HepG2 (cell line): Measurements from ENCODE around the gene SNAP29. TPM values are rescaled to one million over a fixed set of nuclear protein-coding genes. Genes with fewer than 3 reads are reported as not detected.

Source experiments
- ARNT2 ChIP-seq: sonication (generic); formaldehyde crosslinking; IDR thresholded peaks from 2 replicates; pipeline ENCODE4 v1.8.0; 2022; ENCODE audit warnings: mild to moderate bottlenecking, low read depth, missing genetic modification reagents, moderate library complexity
- CBX5 ChIP-seq: sonication (generic); formaldehyde crosslinking; IDR thresholded peaks from 2 replicates; pipeline ENCODE4 v1.4.0; 2020; ENCODE audit warnings: missing genetic modification reagents, borderline replicate concordance
- ELF1 ChIP-seq: sonication (generic); formaldehyde crosslinking; IDR thresholded peaks from 2 replicates; pipeline ENCODE4 v1.4.0; 2020; ENCODE audit warnings: missing genetic modification reagents
- FOSL2 ChIP-seq: sonication (generic); formaldehyde crosslinking; IDR thresholded peaks from 2 replicates; pipeline ENCODE4 v1.4.0; 2020; ENCODE audit warnings: missing genetic modification reagents
- FOXK1 ChIP-seq: sonication (generic); formaldehyde crosslinking; IDR thresholded peaks from 2 replicates; pipeline ENCODE4 v1.4.0; 2020; ENCODE audit warnings: low read depth, missing genetic modification reagents, borderline replicate concordance
- GABPB1 ChIP-seq: IDR thresholded peaks from 2 replicates; pipeline ENCODE4 v1.6.1; 2016; ENCODE audit warnings: mild to moderate bottlenecking, missing genetic modification reagents, moderate library complexity, missing compliant biosample characterization
- HMG20A ChIP-seq: IDR thresholded peaks from 2 replicates; pipeline ENCODE4 v1.6.1; 2016; ENCODE audit warnings: borderline replicate concordance
- KDM2A ChIP-seq: sonication (generic); formaldehyde crosslinking; IDR thresholded peaks from 2 replicates; pipeline ENCODE4 v1.4.0; 2020; ENCODE audit warnings: low read depth, missing genetic modification reagents, borderline replicate concordance
- KLF6 ChIP-seq: IDR thresholded peaks from 2 replicates; pipeline ENCODE4 v1.8.0; 2016; ENCODE audit warnings: missing biosample characterization, missing genetic modification reagents
- RBAK ChIP-seq: sonication (generic); formaldehyde crosslinking; IDR thresholded peaks from 2 replicates; pipeline ENCODE4 v1.5.1; 2020; ENCODE audit warnings: mild to moderate bottlenecking, missing genetic modification reagents
- SOX13 ChIP-seq, 3 experiments: fragments of 450-650 bp in 1 of 3; sonication (generic) in 1 of 3; formaldehyde crosslinking in 1 of 3; IDR thresholded peaks in 2 of 3; conservative IDR thresholded peaks in 1 of 3; 2 replicates each; pipeline versions ENCODE4 v1.5.0 to v1.6.1; 2016 to 2020; ENCODE audit warnings: antibody characterized with exemption in 1 of 3, mild to moderate bottlenecking in 1 of 3, missing compliant biosample characterization in 1 of 3, missing genetic modification reagents in 1 of 3, moderate library complexity in 1 of 3
- ZBTB20 ChIP-seq: sonication (generic); formaldehyde crosslinking; IDR thresholded peaks from 2 replicates; pipeline ENCODE4 v1.8.1; 2023; ENCODE audit warnings: missing genetic modification reagents, low read depth, mild to moderate bottlenecking, borderline replicate concordance
- ZBTB21 ChIP-seq: sonication (generic); formaldehyde crosslinking; IDR thresholded peaks from 2 replicates; pipeline ENCODE4 v1.4.0; 2020; ENCODE audit warnings: missing genetic modification reagents
- ZNF121 ChIP-seq: sonication (generic); formaldehyde crosslinking; IDR thresholded peaks from 2 replicates; pipeline ENCODE4 v1.5.0; 2020; ENCODE audit warnings: mild to moderate bottlenecking, missing genetic modification reagents
- ZNF766 ChIP-seq: sonication (generic); formaldehyde crosslinking; IDR thresholded peaks from 2 replicates; pipeline ENCODE4 v1.5.0; 2020; ENCODE audit warnings: missing genetic modification reagents, borderline replicate concordance
- polyA plus RNA-seq, 8 experiments: library from polyadenylated mRNA; depleted of rRNA in 3 of 8; stranded (reverse) in 7 of 8; unstranded in 1 of 8; fragments of >200 nt; fragmentation: Illumina TruSeq in 4 of 8; extraction: Trizol in 4 of 8; gene quantifications; 2 replicates each; pipeline versions ENCODE4 v1.2.1 to v1.2.3, GENCODE V29; 2011 to 2016; ENCODE audit warnings: low read depth in 4 of 8, missing spikeins in 1 of 8, mixed read lengths in 1 of 8; ENCODE audit not compliant: insufficient read depth in 1 of 8
- total RNA-seq, 5 experiments: library from RNA; depleted of rRNA; stranded (reverse); fragments of >200 nt; fragmentation: Illumina TruSeq; extraction: Trizol; gene quantifications; 2 replicates each; pipeline ENCODE4 v1.2.3, GENCODE V29; 2016; ENCODE audit warnings: low read depth in 1 of 5
- TF ChIP-seq, protein P1 (sequence below), 2 experiments: fragments of 450-650 bp in 1 of 2; sonication (generic) in 1 of 2; formaldehyde crosslinking; IDR thresholded peaks; 2 replicates each; pipeline versions ENCODE4 v1.5.0 to v1.8.0; 2020 to 2022; ENCODE audit warnings: mild to moderate bottlenecking in 1 of 2, missing genetic modification reagents in 1 of 2
- TF ChIP-seq, protein P2 (sequence below): sonication (generic); formaldehyde crosslinking; IDR thresholded peaks from 2 replicates; pipeline ENCODE4 v1.4.0; 2020; ENCODE audit warnings: missing genetic modification reagents, borderline replicate concordance
- TF ChIP-seq, protein P3 (sequence below): sonication (generic); formaldehyde crosslinking; IDR thresholded peaks from 2 replicates; pipeline ENCODE4 v1.4.0; 2020; ENCODE audit warnings: missing genetic modification reagents
- TF ChIP-seq, protein P4 (sequence below): sonication (generic); formaldehyde crosslinking; IDR thresholded peaks from 2 replicates; pipeline ENCODE4 v1.5.1; 2020; ENCODE audit warnings: missing genetic modification reagents, mild to moderate bottlenecking, borderline replicate concordance

The SNAP29 gene
- total and polyA plus RNA-seq, 2 of the 13 experiments (the other 11 are each of a cell fraction or from before 2014, with no cell fraction given), result 12.3 to 30.7 TPM

DNA sequence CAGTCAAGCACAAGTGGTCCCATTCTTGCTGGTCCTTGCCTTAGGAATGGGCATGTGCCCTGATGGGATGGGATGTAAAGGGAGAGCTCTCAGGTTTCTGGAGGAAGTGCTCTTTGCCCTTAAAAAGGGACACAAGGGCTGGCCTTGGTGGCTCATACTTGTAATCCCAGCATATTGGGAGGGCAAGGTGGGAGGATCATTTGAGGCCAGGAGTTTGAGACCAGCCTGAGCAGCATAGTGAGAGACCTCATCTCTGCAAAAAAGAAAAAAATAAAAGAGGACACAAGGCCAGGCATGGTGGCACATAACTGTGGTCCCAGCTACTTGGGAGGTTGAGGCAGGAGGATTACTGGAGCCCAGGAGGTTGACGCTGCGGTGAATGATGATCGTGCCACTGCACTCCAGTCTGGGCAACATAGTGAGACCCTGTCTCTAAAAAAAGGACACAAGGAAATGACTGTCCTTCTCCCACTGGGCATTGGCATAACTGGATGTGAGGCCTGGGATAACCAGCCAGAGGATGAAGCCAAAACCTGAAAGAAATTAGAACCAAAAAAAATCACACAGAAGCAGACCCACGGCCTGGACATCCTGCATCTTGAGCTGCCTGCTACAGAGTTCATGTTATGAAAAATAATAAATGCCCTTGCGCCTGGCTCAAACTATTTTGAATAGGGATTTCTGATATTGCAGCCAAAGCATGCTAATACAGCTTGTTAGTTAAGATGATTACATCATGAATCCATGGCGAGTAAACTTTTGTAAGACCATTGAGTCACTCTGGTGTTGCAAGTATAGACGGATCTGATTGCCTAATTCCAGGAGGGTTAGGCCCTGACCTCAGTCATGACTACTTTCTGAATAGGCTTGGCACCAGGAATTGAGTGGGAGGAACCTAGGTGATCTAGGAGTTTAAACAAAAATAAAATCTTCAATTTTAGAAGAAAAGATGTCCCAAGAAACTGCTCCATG lies 45.5 kb downstream of the SNAP29 start (continued):
- TF ChIP-seq ARNT2, result no peak
- no peak for TF ChIP-seq RBAK
- 0 out of 2 replicates have a peak, but pooled peaks have one; percentile 55 for TF ChIP-seq CBX5
- TF ChIP-seq ZBTB20, result no peak
- TF ChIP-seq, protein P1, sequence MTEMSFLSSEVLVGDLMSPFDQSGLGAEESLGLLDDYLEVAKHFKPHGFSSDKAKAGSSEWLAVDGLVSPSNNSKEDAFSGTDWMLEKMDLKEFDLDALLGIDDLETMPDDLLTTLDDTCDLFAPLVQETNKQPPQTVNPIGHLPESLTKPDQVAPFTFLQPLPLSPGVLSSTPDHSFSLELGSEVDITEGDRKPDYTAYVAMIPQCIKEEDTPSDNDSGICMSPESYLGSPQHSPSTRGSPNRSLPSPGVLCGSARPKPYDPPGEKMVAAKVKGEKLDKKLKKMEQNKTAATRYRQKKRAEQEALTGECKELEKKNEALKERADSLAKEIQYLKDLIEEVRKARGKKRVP (CRISPR knock-in tag; IDR thresholded peaks at IDR 0.05), result peak in 1 of 2 experiments; percentile 97; a peak in 2 of 4 replicates
- peak; percentile 98 for TF ChIP-seq FOSL2 (CRISPR knock-in tag)
- TF ChIP-seq ELF1 (CRISPR knock-in tag), result 0 out of 2 replicates have a peak, but pooled peaks have one; percentile 10
- TF ChIP-seq, protein P2, sequence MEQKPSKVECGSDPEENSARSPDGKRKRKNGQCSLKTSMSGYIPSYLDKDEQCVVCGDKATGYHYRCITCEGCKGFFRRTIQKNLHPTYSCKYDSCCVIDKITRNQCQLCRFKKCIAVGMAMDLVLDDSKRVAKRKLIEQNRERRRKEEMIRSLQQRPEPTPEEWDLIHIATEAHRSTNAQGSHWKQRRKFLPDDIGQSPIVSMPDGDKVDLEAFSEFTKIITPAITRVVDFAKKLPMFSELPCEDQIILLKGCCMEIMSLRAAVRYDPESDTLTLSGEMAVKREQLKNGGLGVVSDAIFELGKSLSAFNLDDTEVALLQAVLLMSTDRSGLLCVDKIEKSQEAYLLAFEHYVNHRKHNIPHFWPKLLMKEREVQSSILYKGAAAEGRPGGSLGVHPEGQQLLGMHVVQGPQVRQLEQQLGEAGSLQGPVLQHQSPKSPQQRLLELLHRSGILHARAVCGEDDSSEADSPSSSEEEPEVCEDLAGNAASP, result 0 out of 2 replicates have a peak, but pooled peaks have one; percentile 27
- TF ChIP-seq, protein P3, sequence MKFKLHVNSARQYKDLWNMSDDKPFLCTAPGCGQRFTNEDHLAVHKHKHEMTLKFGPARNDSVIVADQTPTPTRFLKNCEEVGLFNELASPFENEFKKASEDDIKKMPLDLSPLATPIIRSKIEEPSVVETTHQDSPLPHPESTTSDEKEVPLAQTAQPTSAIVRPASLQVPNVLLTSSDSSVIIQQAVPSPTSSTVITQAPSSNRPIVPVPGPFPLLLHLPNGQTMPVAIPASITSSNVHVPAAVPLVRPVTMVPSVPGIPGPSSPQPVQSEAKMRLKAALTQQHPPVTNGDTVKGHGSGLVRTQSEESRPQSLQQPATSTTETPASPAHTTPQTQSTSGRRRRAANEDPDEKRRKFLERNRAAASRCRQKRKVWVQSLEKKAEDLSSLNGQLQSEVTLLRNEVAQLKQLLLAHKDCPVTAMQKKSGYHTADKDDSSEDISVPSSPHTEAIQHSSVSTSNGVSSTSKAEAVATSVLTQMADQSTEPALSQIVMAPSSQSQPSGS (CRISPR knock-in tag), result 0 out of 2 replicates have a peak, but pooled peaks have one; percentile 23
- TF ChIP-seq KDM2A (CRISPR knock-in tag), result no peak
- no peak for TF ChIP-seq SOX13 (IDR thresholded peaks at IDR 0.05)
- TF ChIP-seq SOX13 (CRISPR knock-in tag; conservative IDR thresholded peaks at IDR 0.05 in 1 of 2, IDR thresholded peaks at IDR 0.05 in 1 of 2), result peak in 1 of 2 experiments; percentile 18; a peak in 1 of 4 replicates
- TF ChIP-seq, protein P4, sequence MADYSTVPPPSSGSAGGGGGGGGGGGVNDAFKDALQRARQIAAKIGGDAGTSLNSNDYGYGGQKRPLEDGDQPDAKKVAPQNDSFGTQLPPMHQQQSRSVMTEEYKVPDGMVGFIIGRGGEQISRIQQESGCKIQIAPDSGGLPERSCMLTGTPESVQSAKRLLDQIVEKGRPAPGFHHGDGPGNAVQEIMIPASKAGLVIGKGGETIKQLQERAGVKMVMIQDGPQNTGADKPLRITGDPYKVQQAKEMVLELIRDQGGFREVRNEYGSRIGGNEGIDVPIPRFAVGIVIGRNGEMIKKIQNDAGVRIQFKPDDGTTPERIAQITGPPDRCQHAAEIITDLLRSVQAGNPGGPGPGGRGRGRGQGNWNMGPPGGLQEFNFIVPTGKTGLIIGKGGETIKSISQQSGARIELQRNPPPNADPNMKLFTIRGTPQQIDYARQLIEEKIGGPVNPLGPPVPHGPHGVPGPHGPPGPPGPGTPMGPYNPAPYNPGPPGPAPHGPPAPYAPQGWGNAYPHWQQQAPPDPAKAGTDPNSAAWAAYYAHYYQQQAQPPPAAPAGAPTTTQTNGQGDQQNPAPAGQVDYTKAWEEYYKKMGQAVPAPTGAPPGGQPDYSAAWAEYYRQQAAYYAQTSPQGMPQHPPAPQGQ (CRISPR knock-in tag), result no peak
- TF ChIP-seq GABPB1, result no peak
- no peak for TF ChIP-seq ZNF766 (CRISPR knock-in tag)
- peak; percentile 54; the same call in 1 of the 2 replicates for TF ChIP-seq ZNF121 (CRISPR knock-in tag)
- peak; percentile 79 for TF ChIP-seq ZBTB21 (CRISPR knock-in tag)
- TF ChIP-seq KLF6, result 0 out of 2 replicates have a peak, but pooled peaks have one; percentile 44
- TF ChIP-seq HMG20A (CRISPR knock-in tag), result peak; percentile 75; the same call in 1 of the 2 replicates
- peak; percentile 44; the same call in 1 of the 2 replicates for TF ChIP-seq FOXK1
